HCT116 (cell line): Measurements from ENCODE around the gene GLMN. TPM values are rescaled to one million over a fixed set of nuclear protein-coding genes. Genes with fewer than 3 reads are reported as not detected.

Experiments
- ATAC-seq: fragments of 200-7000 bp; cut with Tn5 transposase; 2 replicates; pipeline ENCODE4 v1.9.1; 2020; ENCODE audit warnings: mild to moderate bottlenecking, moderate library complexity
- BruUV-seq: library from RNA; stranded (reverse); fragments of 400-500 nt; replicated peaks from 2 replicates; lab custom pipeline; 2021; lab: Mats Ljungman, UMichigan
- CTCF ChIA-PET: fragments of 300-600 bp; sonication (Branson Sonifier 250); formaldehyde crosslinking; loops from one replicate; lab custom pipeline; 2021; ENCODE audit warnings: antibody characterized with exemption; lab: Charles Lee
- POLR2A ChIA-PET: fragments of 300-600, 350-600 bp; sonication (Branson Sonifier 250); formaldehyde crosslinking; loops from one replicate; lab custom pipeline; 2021; ENCODE audit warnings: antibody characterized with exemption; lab: Charles Lee
- RAD21 ChIA-PET, 2 experiments: fragments of 300-600 bp; sonication (Branson Sonifier 250); formaldehyde crosslinking; loops; one replicate each; lab custom pipeline; 2023; ENCODE audit warnings: low total read pairs in 2 of 2; ENCODE audit not compliant: uncharacterized antibody in 2 of 2, unreplicated experiment in 2 of 2, low non-redundant PET in 1 of 2; lab: Charles Lee
- DNase-seq: peaks from one replicate; pipeline ENCODE4 v3.0.0-alpha.2; 2010; ENCODE audit warnings: low read depth, low spot score
- H2AFZ ChIP-seq: fragments of 200-600 bp; shearing (Covaris generic), sonication (generic); 2 replicates; pipeline ENCODE4 v1.6.1; 2017; ENCODE audit warnings: low read depth, mixed run types, mixed read lengths, antibody characterized with exemption, low read length; ENCODE audit not compliant: poor library complexity, severe bottlenecking
- H3K27ac ChIP-seq: 2 replicates; pipeline ENCODE4 v1.5.1; 2012; ENCODE audit warnings: low read depth, low read length
- H3K27me3 ChIP-seq: fragments of 200-600 bp; sonication (generic); 2 replicates; pipeline ENCODE4 v1.6.1; 2016; ENCODE audit warnings: mixed run types, low read length, mixed read lengths; ENCODE audit not compliant: insufficient read depth
- H3K36me3 ChIP-seq, 2 experiments: fragments of 200-500 bp in 1 of 2; fragments of 200-600 bp in 1 of 2; sonication (Bioruptor generic) in 1 of 2; sonication (generic) in 1 of 2; 2 replicates each; pipeline versions ENCODE4 v1.5.1 to v1.6.1; 2014 to 2016; ENCODE audit warnings: low read length in 2 of 2, inconsistent platforms in 1 of 2, mixed read lengths in 1 of 2, mixed run types in 1 of 2; ENCODE audit not compliant: insufficient read depth in 2 of 2, control insufficient read depth in 1 of 2
- H3K4me1 ChIP-seq, 2 experiments: fragments of 200-600 bp in 1 of 2; sonication (generic) in 1 of 2; 2 replicates each; pipeline versions ENCODE4 v1.5.1 to v1.6.1; 2012 to 2017; ENCODE audit warnings: low read length in 2 of 2, inconsistent platforms in 1 of 2, mild to moderate bottlenecking in 1 of 2, mixed read lengths in 1 of 2, mixed run types in 1 of 2, moderate library complexity in 1 of 2; ENCODE audit not compliant: insufficient read depth in 2 of 2, control insufficient read depth in 1 of 2
- H3K4me2 ChIP-seq: fragments of 200-600 bp; sonication (generic); 2 replicates; pipeline ENCODE4 v1.6.1; 2017; ENCODE audit warnings: mixed run types, low read length, mixed read lengths
- H3K4me3 ChIP-seq, 2 experiments: fragments of 200-600 bp in 1 of 2; sonication (generic) in 1 of 2; replicated peaks in 1 of 2; 2 replicates each; pipeline ENCODE4 v1.5.1; 2011 to 2016; ENCODE audit warnings: low read length in 2 of 2, control low read depth in 1 of 2, low read depth in 1 of 2, mild to moderate bottlenecking in 1 of 2, mixed read lengths in 1 of 2, mixed run types in 1 of 2
- H3K79me2 ChIP-seq: fragments of 200-600 bp; sonication (generic); 2 replicates; pipeline ENCODE4 v1.6.1; 2017; ENCODE audit warnings: mild to moderate bottlenecking, mixed run types, low read length, moderate library complexity, mixed read lengths; ENCODE audit not compliant: insufficient read depth
- H3K9ac ChIP-seq: fragments of 200-600 bp; sonication (generic); 2 replicates; pipeline ENCODE4 v1.6.1; 2016; ENCODE audit warnings: low read length, mixed read lengths
- H3K9me2 ChIP-seq: fragments of 200-600 bp; sonication (generic), shearing (Covaris generic); 2 replicates; pipeline ENCODE4 v1.6.1; 2017; ENCODE audit warnings: mixed run types, mild to moderate bottlenecking, moderate library complexity; ENCODE audit not compliant: insufficient read depth
- H3K9me3 ChIP-seq, 2 experiments: fragments of 200-500 bp in 1 of 2; fragments of 200-600 bp in 1 of 2; sonication (Bioruptor generic) in 1 of 2; sonication (generic) in 1 of 2; 2 replicates each; pipeline ENCODE4 v1.6.1; 2014 to 2017; ENCODE audit warnings: low read length in 2 of 2, mixed read lengths in 2 of 2, inconsistent platforms in 1 of 2, low read depth in 1 of 2, mild to moderate bottlenecking in 1 of 2, mixed run types in 1 of 2, moderate library complexity in 1 of 2; ENCODE audit not compliant: control insufficient read depth in 1 of 2, insufficient read depth in 1 of 2
- H4K20me1 ChIP-seq: fragments of 200-600 bp; sonication (generic), shearing (Covaris generic); 2 replicates; pipeline ENCODE4 v1.6.1; 2017; ENCODE audit warnings: mixed run types, mild to moderate bottlenecking, moderate library complexity; ENCODE audit not compliant: insufficient read depth
- CEBPB ChIP-seq: IDR thresholded peaks from 2 replicates; pipeline ENCODE4 v1.6.1; 2012; ENCODE audit warnings: low read depth
- EGR1 ChIP-seq: IDR thresholded peaks from 2 replicates; pipeline ENCODE4 v1.6.1; 2012; ENCODE audit warnings: low read depth
- EZH2 ChIP-seq: fragments of 200-600 bp; sonication (generic); IDR thresholded peaks from 2 replicates; pipeline ENCODE4 v1.6.1; 2017; ENCODE audit warnings: antibody characterized with exemption, mixed run types
- EZH2phosphoT487 ChIP-seq: fragments of 200-600 bp; IDR thresholded peaks from 2 replicates; pipeline ENCODE4 v1.6.1; 2018; ENCODE audit warnings: antibody characterized with exemption, borderline replicate concordance
- FOSL1 ChIP-seq: IDR thresholded peaks from 2 replicates; pipeline ENCODE4 v1.6.1; 2012; ENCODE audit warnings: low read depth
- POLR2AphosphoS5 ChIP-seq: IDR thresholded peaks from 2 replicates; pipeline ENCODE4 v1.6.1; 2011; ENCODE audit warnings: mild to moderate bottlenecking, low read depth, low read length, moderate library complexity
- SIN3A ChIP-seq: IDR thresholded peaks from 2 replicates; pipeline ENCODE4 v1.6.1; 2012; ENCODE audit warnings: low read depth
- TCF7L2 ChIP-seq: IDR thresholded peaks from 2 replicates; pipeline ENCODE4 v1.7.0; 2011; ENCODE audit warnings: borderline replicate concordance, inconsistent platforms; ENCODE audit not compliant: insufficient read depth, insufficient read length; ENCODE audit errors: extremely low read depth
- ZNF274 ChIP-seq: fragments of 200-500 bp; sonication (Bioruptor generic); IDR thresholded peaks from 2 replicates; pipeline ENCODE4 v1.6.1; 2014; ENCODE audit warnings: mild to moderate bottlenecking, low read depth, low read length, inconsistent platforms
- intact Hi-C: fragments of 100-400 bp; cut with micrococcal nuclease; formaldehyde crosslinking; loops from 2 replicates; pipeline ENCODE4 v1.10.0; 2022
- total RNA-seq: library from RNA; stranded (reverse); gene quantifications from one replicate; pipeline ENCODE4 v1.2.1, GENCODE V29; 2021; ENCODE audit not compliant: unreplicated experiment
- TF ChIP-seq, protein P1 (sequence below): IDR thresholded peaks from 2 replicates; pipeline ENCODE4 v1.6.1; 2012; ENCODE audit warnings: low read depth

The GLMN gene
- total RNA-seq, 1 experiment from 2014 or later, result 10.9 TPM

- Histone ChIP-seq H3K4me1 (no peaks in the 10 kb centered on the region), H3K9ac (no peak overlapping the region), H3K4me3 (no peak overlapping the region), H3K27ac (no peak overlapping the region), H4K20me1 (no peaks in the 10 kb centered on the region), H3K9me3 (no peaks in the 10 kb centered on the region), H3K4me2 (no peak overlapping the region), H3K79me2 (no peaks in the 10 kb centered on the region), H3K9me2 (no peaks in the 10 kb centered on the region), H3K36me3 (no peaks in the 10 kb centered on the region), H3K27me3 (no peaks in the 10 kb centered on the region), H2AFZ (no peak overlapping the region)
- ChIA-PET RAD21 (no interaction called here), POLR2A (no interaction called here), CTCF (no interaction called here)
- no peak for DNase-seq
- intact Hi-C loops, result no loop called here
- BruUV-seq, result no TSS peak
- TF ChIP-seq ZNF274 (no peak), TCF7L2 (no peak), SIN3A (no peak), EZH2 (no peak), EZH2phosphoT487 (no peak), POLR2AphosphoS5 (no peak), EGR1 (no peak), CEBPB (no peak), FOSL1 (no peak)
- TF ChIP-seq, protein P1, sequence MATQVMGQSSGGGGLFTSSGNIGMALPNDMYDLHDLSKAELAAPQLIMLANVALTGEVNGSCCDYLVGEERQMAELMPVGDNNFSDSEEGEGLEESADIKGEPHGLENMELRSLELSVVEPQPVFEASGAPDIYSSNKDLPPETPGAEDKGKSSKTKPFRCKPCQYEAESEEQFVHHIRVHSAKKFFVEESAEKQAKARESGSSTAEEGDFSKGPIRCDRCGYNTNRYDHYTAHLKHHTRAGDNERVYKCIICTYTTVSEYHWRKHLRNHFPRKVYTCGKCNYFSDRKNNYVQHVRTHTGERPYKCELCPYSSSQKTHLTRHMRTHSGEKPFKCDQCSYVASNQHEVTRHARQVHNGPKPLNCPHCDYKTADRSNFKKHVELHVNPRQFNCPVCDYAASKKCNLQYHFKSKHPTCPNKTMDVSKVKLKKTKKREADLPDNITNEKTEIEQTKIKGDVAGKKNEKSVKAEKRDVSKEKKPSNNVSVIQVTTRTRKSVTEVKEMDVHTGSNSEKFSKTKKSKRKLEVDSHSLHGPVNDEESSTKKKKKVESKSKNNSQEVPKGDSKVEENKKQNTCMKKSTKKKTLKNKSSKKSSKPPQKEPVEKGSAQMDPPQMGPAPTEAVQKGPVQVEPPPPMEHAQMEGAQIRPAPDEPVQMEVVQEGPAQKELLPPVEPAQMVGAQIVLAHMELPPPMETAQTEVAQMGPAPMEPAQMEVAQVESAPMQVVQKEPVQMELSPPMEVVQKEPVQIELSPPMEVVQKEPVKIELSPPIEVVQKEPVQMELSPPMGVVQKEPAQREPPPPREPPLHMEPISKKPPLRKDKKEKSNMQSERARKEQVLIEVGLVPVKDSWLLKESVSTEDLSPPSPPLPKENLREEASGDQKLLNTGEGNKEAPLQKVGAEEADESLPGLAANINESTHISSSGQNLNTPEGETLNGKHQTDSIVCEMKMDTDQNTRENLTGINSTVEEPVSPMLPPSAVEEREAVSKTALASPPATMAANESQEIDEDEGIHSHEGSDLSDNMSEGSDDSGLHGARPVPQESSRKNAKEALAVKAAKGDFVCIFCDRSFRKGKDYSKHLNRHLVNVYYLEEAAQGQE, result no peak
- no peak for ATAC-seq
Observed at GRCh38 chr1:92211166-92211565, 87.6 kb downstream of the GLMN start.
